Putamen (tissue), 1 donor: ENCODE data around the gene MCUB.
"Not testable (repeated sequence)": the region's sequence is repeated elsewhere in the genome, so short reads cannot be mapped to it uniquely, and the experiment has no call there.

ENCODE experiments used
- DNase-seq: peaks from one replicate; pipeline ENCODE4 v3.0.0-alpha.2; 2016; ENCODE audit warnings: low spot score

MCUB gene

DNA sequence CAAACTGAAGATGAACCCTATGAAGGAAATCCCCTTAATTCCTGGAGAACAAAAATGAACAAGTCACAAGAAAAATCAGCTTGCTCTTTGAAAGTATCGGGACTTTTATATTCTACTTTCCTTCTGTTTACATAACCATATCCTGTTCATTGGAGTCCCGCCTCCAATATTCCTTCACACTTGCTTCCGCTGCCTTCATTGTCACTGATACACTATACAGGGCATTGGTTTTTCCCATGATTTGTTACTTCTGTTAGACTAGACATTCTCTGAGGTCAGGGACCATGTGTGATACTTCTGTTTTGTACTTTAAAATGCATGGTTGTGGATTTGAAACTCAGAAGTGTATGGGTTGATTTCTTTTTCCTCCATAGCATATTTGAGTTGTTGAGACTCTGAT is 18.8 kb downstream of the MCUB start:
- DNase-seq = no peak

DNA sequence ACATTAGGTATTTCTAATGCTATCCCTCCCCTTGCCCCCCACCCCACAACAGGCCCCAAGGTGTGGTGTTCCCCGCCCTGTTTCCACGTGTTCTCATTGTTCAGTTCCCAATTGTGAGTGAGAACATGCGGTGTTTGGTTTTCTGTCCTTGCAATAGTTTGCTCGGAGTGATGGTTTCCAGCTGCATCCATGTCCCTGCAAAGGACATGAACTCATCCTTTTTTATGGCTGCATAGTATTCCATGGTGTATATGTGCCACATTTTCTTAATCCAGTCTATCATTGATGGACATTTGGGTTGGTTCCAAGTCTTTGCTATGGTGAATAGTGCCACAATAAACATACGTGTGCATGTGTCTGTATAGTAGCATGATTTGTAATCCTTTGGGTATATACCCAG is 20.0 kb downstream of the MCUB start:
- DNase-seq = not testable (repeated sequence)

DNA sequence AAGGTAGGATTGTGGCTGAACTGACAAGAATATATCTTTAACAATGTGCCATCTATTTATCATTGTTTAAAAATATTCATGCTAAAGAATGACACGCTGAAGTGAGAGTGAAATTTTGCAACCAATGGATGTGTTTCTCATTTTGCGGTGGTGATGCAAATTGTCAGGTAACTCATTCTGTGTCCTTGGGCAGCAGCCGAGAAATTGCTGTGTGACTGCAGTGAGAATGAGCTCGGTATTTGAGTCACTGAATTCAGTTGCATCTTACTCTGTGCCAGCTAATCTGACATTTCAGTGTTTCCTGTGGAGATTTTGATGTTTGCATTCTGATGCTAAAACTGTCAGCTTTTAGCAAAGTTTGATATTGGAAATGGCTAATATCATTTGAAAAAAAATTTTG is 28.1 kb downstream of the MCUB start:
- no peak for DNase-seq

DNA sequence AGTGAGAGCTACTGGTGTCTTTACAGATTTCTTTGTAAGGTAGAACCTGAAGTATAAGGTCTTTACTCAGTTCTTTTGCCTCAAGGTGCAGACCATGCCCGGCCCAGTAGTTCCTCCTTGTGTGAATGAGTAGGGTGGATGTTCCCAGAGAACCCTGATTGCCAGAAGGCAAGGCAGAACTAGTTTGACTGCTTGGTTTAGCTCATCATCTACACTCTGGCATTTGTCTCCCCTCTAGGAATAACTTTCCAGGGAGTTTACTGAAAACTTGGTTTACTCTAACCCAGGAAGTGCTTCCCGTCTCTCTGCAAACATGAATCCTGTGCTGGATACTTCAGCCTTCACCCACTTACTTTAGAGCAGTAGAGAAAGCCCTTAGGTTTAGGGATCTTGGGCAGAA is 29.1 kb downstream of the MCUB start:
- DNase-seq = no peak

DNA sequence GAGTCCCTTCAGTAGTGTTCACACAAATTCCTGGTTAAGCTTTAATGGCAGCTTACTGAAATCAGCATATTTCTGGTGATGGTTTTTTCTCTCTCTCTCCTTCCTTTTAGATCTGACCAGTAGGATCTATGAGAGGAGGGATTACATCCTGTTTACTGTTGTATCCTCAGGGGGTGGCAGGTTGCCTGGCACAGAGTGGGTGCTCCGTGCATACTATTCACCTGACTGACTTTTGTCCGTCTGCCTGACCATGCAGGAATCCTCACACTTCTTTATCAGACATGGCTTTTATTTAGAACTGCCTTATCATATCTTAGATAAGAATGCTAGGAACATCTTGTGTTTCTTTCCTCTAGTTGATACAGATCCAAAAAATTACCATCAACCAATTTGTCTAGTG is 29.6 kb downstream of the MCUB start:
- DNase-seq = no peak

DNA sequence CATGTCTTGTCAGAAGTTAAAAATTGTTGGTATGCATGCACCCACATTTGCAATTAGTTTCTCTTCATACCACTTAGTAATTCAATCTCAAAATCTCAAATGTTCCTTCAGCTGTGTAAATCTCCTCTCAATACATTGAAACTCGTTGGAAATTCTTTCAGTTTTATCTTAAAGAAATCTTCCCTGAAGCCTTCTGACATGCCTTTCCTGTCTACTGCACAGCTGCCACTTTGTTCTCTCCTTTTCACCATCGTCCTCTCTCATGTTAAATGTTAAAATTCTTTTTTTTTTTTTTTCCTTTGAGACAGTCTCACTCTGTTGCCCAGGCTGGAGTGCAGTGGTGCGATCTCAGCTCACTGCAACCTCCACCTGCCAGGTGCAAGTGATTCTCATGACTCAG is 30.9 kb downstream of the MCUB start:
- DNase-seq = no peak

DNA sequence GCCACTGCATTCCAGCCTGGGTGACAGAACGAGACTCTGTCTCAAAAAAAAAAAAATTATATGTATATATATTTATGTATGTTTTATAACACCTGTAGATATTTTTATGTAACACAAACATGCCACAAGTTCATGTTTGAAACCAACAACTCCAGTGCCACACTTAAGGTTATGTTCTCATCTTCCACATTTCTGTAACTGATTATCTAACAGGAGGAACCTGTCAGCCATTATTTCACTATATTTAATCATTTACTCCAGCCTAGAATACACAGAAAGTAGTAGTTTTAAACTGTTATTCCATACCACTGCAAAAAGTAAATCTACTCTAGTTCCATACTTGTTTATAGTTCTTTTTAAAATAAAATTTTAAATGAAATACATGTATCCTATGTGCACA is 32.3 kb downstream of the MCUB start:
- DNase-seq = no peak

DNA sequence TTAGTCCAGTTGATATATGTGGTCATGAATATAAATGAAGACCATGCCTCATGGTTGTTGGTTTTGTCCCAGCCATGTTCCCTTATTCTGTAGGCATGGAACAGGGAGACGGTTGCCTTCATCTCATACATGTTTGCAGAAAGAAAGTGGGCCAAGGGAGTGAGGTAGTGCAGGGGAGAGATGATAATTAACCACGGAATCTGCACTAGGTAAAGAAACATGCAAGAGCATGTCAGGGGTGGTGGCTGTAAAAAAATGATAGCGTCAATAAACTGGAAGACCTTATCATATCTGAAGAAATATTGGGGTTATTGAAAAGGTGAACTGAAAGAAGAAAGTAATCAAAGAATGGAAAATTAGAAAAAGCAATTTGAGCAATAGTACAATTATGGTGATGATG is 35.1 kb downstream of the MCUB start:
- DNase-seq = not testable (repeated sequence)

DNA sequence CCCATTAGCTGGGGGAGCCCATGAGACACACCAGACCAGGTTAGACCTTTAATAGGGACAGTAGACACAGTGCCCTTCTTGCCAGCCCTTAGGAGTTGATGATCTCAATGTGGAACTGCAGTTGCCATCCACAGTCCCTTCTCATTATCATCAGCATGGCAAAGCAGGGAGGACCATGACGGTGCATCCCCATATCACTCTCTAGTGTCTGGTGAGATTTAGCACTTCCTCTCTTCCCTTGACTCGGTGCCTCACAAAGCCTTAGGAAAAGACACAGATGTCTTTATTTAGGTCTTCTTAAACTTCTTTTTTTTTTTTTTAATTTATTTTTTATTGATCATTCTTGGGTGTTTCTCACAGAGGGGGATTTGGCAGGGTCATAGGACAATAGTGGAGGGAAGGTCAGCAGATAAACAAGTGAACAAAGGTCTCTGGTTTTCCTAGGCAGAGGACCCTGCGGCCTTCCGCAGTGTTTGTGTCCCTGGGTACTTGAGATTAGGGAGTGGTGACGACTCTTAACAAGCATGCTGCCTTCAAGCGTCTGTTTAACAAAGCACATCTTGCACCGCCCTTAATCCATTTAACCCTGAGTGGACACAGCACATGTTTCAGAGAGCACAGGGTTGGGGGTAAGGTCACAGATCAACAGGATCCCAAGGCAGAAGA is 36.5 kb downstream of the MCUB start:
- not testable (repeated sequence) for DNase-seq

DNA sequence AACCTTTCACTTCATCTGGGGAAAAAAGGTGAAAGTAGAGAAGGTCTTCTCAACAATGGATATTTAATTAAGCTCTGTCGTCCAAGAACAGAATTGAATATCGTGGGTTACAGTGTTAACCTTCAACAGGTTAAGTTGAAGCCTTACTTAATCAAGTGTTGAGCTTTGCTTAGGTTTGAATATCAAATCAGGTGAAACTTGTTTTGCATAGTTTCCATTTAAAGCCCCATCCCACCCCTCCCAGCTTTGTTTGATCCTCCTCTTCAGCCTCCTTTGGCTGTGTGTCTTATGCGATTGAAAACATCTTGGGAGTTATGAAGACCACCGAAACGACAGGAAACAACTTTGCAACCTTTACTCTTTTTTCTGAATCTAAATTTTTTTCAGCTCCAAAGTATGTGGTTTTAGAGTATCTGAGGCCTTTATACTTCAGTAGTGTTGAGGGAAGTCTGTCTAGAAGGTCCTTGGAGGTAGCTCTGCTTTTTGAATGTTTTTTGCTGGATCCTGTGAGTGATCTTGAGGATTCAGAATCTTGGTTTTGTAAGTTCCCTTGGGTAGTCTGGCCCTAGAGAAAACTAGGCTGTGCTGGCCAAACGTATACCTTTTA is 39.1 kb downstream of the MCUB start:
- DNase-seq = no peak

DNA sequence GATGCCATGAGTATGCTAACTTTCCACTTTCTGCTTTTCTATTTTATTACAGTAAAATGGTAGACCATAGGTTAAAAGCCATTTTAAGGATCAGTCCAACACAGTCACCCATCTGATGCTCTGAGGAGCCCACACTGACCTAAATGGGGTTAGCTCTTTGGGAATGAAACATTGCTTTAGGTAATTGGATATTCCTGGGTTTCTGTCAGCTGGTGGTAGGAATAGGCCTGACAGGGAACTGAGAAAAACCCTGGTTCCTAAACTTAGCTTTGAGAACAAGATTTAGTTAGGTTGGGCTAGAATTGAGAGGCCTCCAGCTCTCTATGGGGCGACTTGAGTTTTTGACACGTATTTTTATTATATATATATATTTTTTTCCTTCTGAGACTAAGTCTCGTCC is 40.4 kb downstream of the MCUB start:
- no peak for DNase-seq

DNA sequence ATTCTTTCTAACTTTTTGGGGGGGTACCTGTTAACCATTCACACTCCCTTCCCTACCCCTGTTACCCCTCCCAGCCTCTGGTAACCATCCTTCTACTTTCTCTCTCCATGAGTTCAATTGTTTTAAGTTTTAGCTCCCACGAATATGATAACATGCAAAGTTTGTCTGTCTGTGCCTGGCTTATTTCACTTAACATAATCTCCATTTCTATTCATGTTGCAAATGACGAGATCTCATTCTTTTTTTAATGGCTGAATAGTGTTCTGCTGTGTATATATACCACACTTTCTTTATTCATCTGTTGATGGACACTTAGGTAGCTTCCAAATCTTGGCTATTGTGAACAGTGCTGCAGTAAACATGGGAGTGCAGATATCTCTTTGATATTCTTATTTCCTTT is 41.3 kb downstream of the MCUB start:
- no peak for DNase-seq

DNA sequence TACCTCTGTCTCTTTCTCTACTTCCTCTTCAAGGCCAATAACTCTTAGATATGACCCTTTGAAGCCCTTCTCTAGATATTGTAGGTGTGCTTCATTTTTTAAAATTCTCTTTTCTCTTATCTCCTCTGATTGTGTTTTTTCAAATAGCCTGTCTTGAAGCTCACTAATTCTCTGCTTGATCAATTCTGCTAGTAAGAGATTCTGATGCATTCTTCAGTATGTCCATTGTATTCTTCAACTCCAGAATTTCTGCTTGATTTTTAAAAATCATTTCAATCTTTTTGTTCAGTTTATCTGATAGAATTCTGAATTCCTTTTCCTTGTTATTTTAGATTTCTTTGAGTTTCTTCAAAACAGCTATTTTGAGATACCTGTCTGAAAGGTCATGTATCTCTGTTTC is 47.9 kb downstream of the MCUB start:
- DNase-seq = no peak

DNA sequence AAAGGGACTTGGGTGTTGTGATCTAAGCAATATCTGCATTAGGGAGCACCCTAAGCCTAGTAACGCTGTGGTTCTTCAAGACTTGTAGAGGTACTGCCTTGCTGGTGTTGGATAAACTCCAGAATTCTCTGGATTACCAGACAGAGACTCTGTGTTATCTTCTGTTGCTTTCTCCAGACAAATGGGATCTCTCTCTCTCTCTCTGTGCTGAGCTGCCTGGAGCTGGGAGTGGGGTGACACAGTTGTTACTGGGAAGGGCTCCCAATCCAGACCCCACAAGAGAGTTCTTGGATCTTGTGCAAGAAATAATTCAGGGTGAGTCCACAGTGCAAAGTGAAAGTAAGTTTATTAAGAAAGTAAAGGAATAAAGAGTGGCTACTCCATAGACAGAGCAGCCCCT is 48.8 kb downstream of the MCUB start:
- no peak for DNase-seq

DNA sequence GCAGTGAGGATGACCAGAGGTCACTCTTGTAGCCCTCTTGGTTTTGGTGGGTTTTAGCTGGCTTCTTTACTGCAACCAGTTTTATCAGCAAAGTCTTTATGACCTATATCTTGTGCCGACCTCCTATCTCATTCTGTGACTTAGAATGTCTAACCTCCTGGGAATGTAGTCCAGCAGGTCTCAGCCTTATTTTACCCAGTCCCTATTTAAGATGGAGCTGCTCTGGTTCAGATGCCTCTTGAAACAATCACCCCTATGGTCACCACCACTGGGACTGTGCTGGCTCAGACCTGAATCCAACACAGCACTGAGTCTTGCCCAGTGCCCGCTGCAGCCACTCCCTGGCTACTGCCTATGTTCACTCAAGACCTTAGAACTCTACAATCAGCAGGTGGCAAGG is 49.4 kb downstream of the MCUB start:
- DNase-seq = no peak

DNA sequence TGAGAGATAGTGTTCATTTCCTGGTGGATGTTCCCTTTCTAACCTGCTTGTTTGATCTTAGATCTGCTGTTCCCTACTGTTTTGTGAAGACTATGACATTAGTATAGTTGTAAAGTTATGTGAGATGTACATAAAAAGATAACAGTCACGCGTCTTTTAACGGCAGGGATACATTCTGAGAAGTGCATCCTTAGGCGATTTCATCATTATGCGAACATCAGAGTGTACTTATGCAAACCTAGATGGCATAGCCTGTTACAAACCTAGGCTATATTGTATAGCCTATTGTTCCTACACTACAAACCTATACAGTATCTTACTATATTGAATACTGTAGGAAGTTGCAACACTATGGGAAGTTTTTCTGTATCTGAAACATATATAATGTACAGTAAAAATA is 50.4 kb downstream of the MCUB start:
- no peak for DNase-seq

DNA sequence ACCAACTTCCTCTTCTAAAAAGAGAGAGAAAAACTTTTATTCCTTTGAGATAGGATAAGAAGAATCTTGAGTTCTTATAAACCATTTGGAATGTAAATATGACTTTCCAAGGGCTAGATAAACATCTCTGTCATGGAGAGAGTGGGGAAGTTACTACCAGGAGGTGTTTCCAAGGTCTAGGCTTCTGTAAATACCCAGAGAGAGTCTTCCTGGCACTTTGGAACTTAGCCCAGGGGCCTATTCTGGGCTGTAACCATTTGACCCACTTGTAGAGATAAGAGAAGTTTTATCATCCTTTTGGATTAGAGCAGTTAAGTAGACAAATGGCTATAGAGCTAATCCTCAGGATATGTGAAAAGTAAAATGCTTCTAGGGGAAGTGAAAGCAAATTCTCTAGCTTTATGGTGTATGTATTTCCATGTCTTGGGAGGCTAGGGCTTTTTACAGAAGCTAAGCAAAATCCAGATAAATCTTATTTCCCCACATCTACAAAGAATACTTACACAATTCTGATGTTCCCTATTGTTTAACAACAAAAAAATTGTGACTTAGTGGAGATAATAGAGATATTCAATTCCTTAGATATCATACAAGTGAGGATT is 51.1 kb downstream of the MCUB start:
- no peak for DNase-seq

DNA sequence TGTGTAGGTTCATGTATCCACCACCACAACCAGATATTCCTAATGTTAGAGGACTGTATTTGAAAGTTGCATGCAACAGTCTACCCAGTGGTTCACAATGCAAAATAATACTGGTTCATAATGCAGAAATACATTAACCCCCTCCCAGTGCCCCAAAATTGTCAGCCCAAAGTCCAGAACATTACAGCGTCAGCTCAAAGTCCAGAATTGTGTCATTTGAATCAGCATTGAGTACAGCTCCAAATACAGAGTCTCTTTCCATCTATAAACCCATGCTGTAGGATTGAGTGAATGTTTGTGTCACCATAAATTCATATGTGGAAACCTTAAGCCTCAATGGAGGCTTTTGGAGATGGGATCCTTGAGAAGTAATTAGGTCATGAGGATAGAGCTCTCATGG is 54.0 kb downstream of the MCUB start:
- no peak for DNase-seq

DNA sequence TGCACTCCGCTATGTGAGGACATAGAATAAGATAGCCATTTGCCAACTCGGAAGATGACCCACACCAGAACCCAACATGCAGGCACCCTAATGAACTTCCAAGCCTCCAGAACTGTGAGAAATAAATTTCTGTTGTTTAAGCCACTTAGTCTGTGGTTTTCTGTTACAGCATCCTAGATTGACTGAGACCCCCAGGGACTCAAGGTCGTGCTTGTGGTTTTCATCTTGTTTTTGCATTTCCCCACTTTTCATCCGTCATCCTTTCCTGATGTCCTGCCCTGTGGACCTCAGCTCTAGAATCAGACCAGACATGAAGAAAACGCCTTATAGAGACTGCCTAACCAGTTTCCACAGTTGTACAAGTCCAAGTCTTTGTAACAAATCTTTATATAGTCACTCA is 54.4 kb downstream of the MCUB start:
- no peak for DNase-seq

DNA sequence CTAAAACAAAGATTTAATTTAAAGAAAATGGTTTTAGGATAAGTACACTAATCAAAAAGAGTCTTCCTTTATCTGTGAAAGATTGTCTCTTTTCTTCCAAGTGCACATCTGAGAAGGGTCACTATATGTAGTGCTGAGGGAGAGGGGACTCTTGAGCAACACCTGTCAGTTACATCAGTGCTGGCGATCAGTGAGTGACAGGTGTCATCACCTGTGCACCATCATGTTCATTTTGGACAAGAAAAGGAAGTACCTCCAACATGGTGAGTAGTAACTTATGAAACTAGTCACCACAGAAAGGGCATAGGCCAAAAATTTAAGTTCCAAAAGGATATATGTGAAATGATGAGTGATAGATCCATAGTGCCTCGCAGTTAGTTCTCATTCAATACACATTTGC is 55.7 kb downstream of the MCUB start:
- DNase-seq = no peak

DNA sequence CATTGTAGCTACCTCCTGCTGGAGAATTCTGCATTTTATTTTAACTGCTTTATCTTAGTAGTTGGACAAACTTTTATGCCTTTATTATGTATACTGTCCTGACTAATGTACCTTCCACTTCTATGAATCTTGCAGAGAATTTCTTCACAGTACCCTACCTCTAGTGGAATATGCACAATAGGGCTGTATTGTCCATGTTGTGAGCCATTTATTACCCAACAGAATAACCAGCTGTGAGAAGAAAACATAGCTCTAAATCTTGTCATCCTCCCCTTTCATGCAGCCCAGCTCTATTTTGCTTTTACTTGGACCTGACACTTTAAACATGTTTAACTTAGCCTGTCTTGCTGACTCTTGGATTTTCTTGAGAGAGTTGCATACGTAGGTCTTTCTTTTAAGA is 56.2 kb downstream of the MCUB start:
- no peak for DNase-seq

DNA sequence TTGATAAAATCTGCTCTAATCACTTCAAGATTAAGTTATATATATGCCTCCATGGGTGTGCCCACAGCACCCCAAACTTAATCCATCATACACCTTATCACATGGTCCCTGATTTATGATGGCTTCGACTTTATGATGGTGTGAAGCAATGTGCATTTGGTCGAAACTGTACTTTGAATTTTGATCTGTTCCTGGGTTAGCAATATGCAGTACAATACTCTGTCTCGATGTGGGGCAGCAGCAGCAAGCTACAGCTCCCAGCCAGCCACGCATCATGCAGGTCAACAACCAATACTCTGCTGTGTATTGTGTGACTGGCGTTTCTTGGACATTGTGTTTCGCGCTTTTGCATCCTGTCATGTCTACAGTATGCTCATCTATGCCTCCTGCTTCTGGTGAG is 62.6 kb downstream of the MCUB start:
- DNase-seq = no peak

DNA sequence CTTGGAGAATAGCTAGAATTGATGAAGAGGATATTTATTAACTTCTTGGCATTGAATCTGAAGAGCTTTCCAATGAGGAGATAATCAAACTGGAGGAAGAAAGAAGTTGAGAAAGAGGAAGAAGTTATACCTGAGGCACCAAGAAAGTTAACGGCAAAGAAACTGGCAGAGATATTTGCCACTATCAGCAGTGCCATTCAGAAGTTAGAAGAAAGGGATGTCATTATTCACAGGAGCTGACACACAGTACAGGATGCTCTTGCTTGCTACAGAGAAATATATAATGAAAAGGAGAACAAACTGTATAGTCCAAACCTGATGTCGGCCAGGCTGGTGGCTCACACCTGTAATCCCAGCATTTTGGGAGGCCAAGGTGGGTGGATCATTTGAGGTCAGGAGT is 64.5 kb downstream of the MCUB start:
- DNase-seq = no peak

DNA sequence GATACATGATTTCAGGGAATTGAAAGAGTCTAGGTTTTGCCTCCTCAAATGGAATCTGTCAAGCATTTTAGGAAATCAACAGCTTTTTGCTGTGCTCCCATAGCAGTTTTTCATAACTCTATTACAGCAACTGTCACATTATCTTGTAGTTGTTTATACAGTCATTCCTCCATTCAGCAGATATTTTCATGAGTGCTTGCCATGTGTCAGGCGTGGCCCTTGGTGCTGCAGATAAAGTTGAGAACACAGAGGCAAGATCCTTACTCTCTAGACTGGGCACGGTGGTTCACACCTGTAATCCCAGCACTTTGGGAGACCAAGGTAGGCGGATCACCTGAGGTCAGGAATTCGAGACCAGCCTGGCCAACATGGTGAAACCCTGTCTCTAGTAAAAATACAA is 67.3 kb downstream of the MCUB start:
- no peak for DNase-seq
